ENCODE data around the gene SH3RF3.

Gene SH3RF3

DNA sequence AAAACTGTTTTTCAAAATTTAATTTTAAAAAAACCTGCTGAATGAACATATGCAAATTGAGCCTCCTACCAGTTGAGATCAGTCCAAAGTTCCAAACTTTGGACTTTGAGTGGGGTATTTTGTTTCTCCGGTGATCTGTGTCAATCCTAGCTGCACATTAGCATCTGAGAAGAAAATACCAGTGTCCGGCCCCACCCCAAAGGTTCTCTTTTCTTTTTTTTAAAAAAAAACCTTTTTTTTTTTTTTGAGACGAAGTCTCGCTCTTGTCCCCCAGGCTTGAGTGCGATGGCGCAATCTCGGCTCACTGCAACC, 393.0 kb downstream of the SH3RF3 start:
- TF ChIP-seq FOXP2 (optimal IDR thresholded peaks at IDR 0.05; ENCODE audit: borderline replicate concordance, extremely low read depth, extremely low read length, insufficient read depth) (no peak), REST (IDR thresholded peaks at IDR 0.05; ENCODE audit: insufficient read depth in 1 of 2, low read depth in 2 of 2, low read length in 2 of 2) (no peak), TAF1 (IDR thresholded peaks at IDR 0.05; ENCODE audit: borderline replicate concordance, insufficient read depth, low read length) (no peak), POLR2AphosphoS5 (IDR thresholded peaks at IDR 0.05; ENCODE audit: low read depth, low read length) (no peak)

- no peak for TF ChIP-seq TAF1 (IDR thresholded peaks at IDR 0.05; ENCODE audit: borderline replicate concordance, insufficient read depth, low read length)
- TF ChIP-seq SIN3A (IDR thresholded peaks at IDR 0.05; ENCODE audit: borderline replicate concordance, insufficient read depth, low read length), result no peak
- no peak for TF ChIP-seq FOXP2 (optimal IDR thresholded peaks at IDR 0.05; ENCODE audit: borderline replicate concordance, extremely low read depth, extremely low read length, insufficient read depth)
- no peak for TF ChIP-seq POLR2AphosphoS5 (IDR thresholded peaks at IDR 0.05; ENCODE audit: low read depth, low read length)
- TF ChIP-seq REST (IDR thresholded peaks at IDR 0.05; ENCODE audit: insufficient read depth in 1 of 2, low read depth in 2 of 2, low read length in 2 of 2), result no peak
These were observed 394.1 kb downstream of the SH3RF3 start for GRCh38 chr2:109523121-109523520.

DNA sequence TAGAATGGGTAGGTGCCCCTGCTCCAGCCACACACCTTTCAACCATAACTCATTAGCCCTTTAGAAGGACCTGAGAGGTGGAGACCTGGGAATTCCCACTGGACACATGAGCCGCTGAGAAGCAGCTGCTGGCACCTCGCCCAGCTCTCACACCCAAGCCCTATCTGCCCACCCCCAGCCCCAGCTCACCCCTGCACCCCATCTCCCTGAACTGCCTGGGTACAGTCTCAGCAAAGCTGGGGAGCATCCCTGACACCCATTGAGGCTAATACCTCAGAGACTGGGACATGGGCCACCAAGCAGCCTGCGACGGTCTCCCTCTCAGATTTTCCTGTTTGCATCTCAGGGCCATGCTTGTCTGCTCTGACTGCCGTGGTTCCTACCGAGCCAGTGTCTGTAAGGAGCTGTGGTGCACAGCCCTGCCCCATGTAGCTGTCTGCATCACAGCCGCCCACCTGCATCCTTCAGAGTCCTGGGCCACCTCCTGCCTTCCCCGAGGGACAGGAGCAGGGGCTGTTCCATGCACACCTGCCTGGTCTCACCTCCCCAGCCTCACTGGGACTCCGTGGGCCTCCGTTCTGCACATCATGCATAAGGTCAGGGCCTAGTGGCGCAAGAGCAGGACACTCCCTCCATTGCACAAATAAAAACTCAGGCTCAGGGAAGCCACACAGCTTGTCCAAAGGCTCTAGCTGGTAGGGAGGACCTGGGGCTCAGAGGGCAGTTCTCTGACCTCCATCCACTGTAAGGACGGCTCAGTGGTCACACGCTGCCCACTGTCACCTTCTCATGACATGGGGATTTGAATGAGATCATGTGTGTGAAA, 394.7 kb downstream of the SH3RF3 start:
- TF ChIP-seq SIN3A (IDR thresholded peaks at IDR 0.05; ENCODE audit: borderline replicate concordance, insufficient read depth, low read length) (no peak), POLR2AphosphoS5 (IDR thresholded peaks at IDR 0.05; ENCODE audit: low read depth, low read length) (no peak), FOXP2 (optimal IDR thresholded peaks at IDR 0.05; ENCODE audit: borderline replicate concordance, extremely low read depth, extremely low read length, insufficient read depth) (no peak), TAF1 (IDR thresholded peaks at IDR 0.05; ENCODE audit: borderline replicate concordance, insufficient read depth, low read length) (no peak), REST (IDR thresholded peaks at IDR 0.05; ENCODE audit: insufficient read depth in 1 of 2, low read depth in 2 of 2, low read length in 2 of 2) (no peak)

- TF ChIP-seq POLR2AphosphoS5 (IDR thresholded peaks at IDR 0.05; ENCODE audit: low read depth, low read length), result no peak
- no peak for TF ChIP-seq FOXP2 (optimal IDR thresholded peaks at IDR 0.05; ENCODE audit: borderline replicate concordance, extremely low read depth, extremely low read length, insufficient read depth)
These were observed 396.8 kb downstream of the SH3RF3 start for GRCh38 chr2:109525836-109526235.

- no peak for TF ChIP-seq POLR2AphosphoS5 (IDR thresholded peaks at IDR 0.05; ENCODE audit: low read depth, low read length)
- no peak for TF ChIP-seq FOXP2 (optimal IDR thresholded peaks at IDR 0.05; ENCODE audit: borderline replicate concordance, extremely low read depth, extremely low read length, insufficient read depth)
- TF ChIP-seq TAF1 (IDR thresholded peaks at IDR 0.05; ENCODE audit: borderline replicate concordance, insufficient read depth, low read length), result no peak
- TF ChIP-seq SIN3A (IDR thresholded peaks at IDR 0.05; ENCODE audit: borderline replicate concordance, insufficient read depth, low read length), result no peak
- TF ChIP-seq REST (IDR thresholded peaks at IDR 0.05; ENCODE audit: insufficient read depth in 1 of 2, low read depth in 2 of 2, low read length in 2 of 2), result no peak
These were observed 397.5 kb downstream of the SH3RF3 start for GRCh38 chr2:109526442-109526970.
